H1 (cell line): ENCODE measurements around the gene SLC38A1. TPM values are rescaled to one million over a fixed set of nuclear protein-coding genes. Genes with fewer than 3 reads are reported as not detected.

Experiments used
- ATF3 ChIP-seq: IDR thresholded peaks from 2 replicates; pipeline ENCODE4 v1.6.1; 2011; ENCODE audit warnings: low read depth, mild to moderate bottlenecking, low read length; ENCODE audit not compliant: insufficient read depth
- CHD1 ChIP-seq: IDR thresholded peaks from 2 replicates; pipeline ENCODE4 v1.6.1; 2012; ENCODE audit warnings: low read depth, low read length, improper control_type of control experiment
- CHD7 ChIP-seq: fragments of 300-600 bp; sonication (generic); IDR thresholded peaks from 2 replicates; pipeline ENCODE4 v1.7.1; 2012; ENCODE audit warnings: low read length, moderate library complexity, mild to moderate bottlenecking, inconsistent platforms; ENCODE audit not compliant: insufficient replicate concordance
- EZH2 ChIP-seq: fragments of 200-600 bp; sonication (generic); IDR thresholded peaks from 2 replicates; pipeline ENCODE4 v1.7.1; 2012; ENCODE audit warnings: low read depth, mild to moderate bottlenecking, moderate library complexity, low read length, inconsistent platforms; ENCODE audit not compliant: severe bottlenecking
- KDM4A ChIP-seq: IDR thresholded peaks from one replicate; pipeline ENCODE4 v1.7.1; 2012; ENCODE audit warnings: low read depth, mild to moderate bottlenecking, moderate library complexity, low read length, inconsistent platforms; ENCODE audit not compliant: severe bottlenecking
- NRF1 ChIP-seq: IDR thresholded peaks from 2 replicates; pipeline ENCODE4 v1.6.1; 2011; ENCODE audit warnings: mild to moderate bottlenecking, low read depth, low read length, improper control_type of control experiment
- SIRT6 ChIP-seq: IDR thresholded peaks from one replicate; pipeline ENCODE4 v1.7.1; 2012; ENCODE audit warnings: low read length, inconsistent platforms
- SP1 ChIP-seq: IDR thresholded peaks from 2 replicates; pipeline ENCODE4 v1.6.1; 2011; ENCODE audit warnings: low read depth, low read length
- TCF12 ChIP-seq: IDR thresholded peaks from 2 replicates; pipeline ENCODE4 v1.6.1; 2011; ENCODE audit warnings: low read depth, mild to moderate bottlenecking, low read length
- polyA plus RNA-seq, 7 experiments: library from polyadenylated mRNA; depleted of rRNA in 3 of 7; stranded (reverse) in 5 of 7; unstranded in 2 of 7; fragments of >200 nt in 5 of 7; fragments of 200-250 nt in 2 of 7; gene quantifications; 1 replicate in 5 of 7; 2 replicates in 1 of 7; 4 replicates in 1 of 7; pipeline versions ENCODE4 v1.2.1 to v1.2.3, GENCODE V29; 2011 to 2013; ENCODE audit warnings: missing spikeins in 2 of 7, mixed read lengths in 2 of 7
- total RNA-seq: library from RNA; stranded (reverse); fragmentation: NEBNext Ultra II Directional; extraction: Animal tissue kit (Norgen Biotek cat#: 25700); gene quantifications from 2 replicates; pipeline ENCODE4 v1.2.1, GENCODE V29; 2021

The SLC38A1 gene
- total and polyA plus RNA-seq, 2 of the 8 experiments (the other 6 are each of a cell fraction or from before 2014, with no cell fraction given), result 83.4 to 242 TPM

- TF ChIP-seq CHD7 (no peak), CHD1 (no peak), SP1 (no peak), TCF12 (no peak), SIRT6 (no peak), KDM4A (no peak), EZH2 (no peak), NRF1 (no peak), ATF3 (no peak)
Observed at GRCh38 chr12:46198913-46199312, 69.9 kb downstream of the SLC38A1 start (continued).
